Measurements from ENCODE around the gene RARA. TPM values are rescaled to one million over a fixed set of nuclear protein-coding genes. Genes with fewer than 3 reads are reported as not detected.

The RARA gene
- polyA plus RNA-seq, 1 experiment, result 4.9 TPM

DNA sequence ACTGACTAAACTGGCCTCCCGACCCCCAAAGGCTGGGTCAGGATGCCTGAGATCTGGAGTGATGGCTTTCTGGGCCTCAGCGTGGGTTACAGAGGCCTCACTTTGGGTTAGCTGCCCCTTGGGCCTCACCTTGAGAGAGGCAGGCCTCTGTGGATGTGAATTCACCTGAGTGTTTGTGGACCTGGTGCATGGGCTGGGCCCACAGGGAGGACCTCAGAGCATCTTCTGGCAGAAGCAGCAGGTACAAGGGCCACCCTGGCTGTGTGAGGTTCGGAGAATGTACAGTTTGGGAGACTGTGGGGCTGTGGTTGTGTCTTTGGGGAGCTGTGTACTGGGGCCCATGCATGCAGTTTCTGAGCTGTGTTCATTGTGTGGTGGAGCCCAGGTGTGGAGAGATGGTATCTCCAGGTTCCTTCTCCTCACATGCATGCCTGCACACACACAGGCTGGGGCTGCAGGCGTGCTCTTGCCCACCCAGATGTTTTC lies 18.3 kb downstream of the RARA start:
- DNase-seq (ENCODE audit: low read depth, low spot score), result no peak
- Histone ChIP-seq H3K4me3 (ENCODE audit: low read depth, low read length) (no peak overlapping the region), H3K27ac (ENCODE audit: low read depth, low read length) (no peak overlapping the region), H3K9me3 (ENCODE audit: control insufficient read depth, insufficient read depth, low read length) (no peaks in the 10 kb centered on the region; the same call in 1 of the 2 replicates), H3K27me3 (ENCODE audit: control insufficient read depth, insufficient read depth, low read length) (no peaks in the 10 kb centered on the region)
- POLR2A ChIA-PET, result interaction anchor here (0.7 kb wide), 1 partner anchor 19 kb away, joined by 3 read pairs; no protein-coding TSS in a partner anchor
- TF ChIP-seq, protein P1, sequence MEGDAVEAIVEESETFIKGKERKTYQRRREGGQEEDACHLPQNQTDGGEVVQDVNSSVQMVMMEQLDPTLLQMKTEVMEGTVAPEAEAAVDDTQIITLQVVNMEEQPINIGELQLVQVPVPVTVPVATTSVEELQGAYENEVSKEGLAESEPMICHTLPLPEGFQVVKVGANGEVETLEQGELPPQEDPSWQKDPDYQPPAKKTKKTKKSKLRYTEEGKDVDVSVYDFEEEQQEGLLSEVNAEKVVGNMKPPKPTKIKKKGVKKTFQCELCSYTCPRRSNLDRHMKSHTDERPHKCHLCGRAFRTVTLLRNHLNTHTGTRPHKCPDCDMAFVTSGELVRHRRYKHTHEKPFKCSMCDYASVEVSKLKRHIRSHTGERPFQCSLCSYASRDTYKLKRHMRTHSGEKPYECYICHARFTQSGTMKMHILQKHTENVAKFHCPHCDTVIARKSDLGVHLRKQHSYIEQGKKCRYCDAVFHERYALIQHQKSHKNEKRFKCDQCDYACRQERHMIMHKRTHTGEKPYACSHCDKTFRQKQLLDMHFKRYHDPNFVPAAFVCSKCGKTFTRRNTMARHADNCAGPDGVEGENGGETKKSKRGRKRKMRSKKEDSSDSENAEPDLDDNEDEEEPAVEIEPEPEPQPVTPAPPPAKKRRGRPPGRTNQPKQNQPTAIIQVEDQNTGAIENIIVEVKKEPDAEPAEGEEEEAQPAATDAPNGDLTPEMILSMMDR (IDR thresholded peaks at IDR 0.05; ENCODE audit: low read depth, low read length), result no peak
- CTCF ChIA-PET, result no interaction called here

DNA sequence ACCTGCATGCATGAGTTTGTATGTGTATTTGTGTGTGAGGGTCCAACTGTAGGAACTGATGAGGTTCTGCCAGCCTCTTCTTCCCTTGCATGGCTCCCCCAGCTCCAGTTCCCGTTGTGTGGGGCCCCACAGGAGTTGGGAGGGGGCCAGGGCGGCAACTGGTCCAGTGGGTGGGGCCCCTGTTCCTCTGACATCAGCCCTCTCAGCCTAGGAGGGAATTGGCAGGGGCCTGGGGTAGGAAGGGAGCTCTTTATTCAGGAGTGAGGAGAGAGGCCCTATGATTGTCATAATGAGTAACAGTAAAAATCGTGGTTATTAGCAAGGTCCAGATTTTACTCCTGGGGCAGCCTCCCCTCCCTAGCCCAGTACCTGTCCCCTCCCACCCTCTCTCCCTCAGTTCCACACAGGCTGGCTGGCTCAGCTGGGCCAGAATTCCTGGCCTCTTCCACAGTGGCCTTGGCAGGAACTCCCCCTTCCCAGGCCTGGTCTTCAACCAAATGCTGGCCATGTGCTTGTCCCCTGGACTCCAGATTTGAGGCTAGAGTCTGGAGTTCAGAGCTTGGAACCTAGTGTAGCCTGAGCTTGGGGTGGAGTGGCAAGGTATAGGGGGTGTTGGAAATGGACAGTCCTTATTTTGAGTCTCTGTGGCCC lies 18.9 kb downstream of the RARA start:
- no peak for DNase-seq (ENCODE audit: low read depth, low spot score)
- ChIA-PET CTCF (no interaction called here), POLR2A (no interaction called here)
- H3K27ac ChIP-seq (ENCODE audit: low read depth, low read length), result no peak overlapping the region
- no peaks in the 10 kb centered on the region for H3K27me3 ChIP-seq (ENCODE audit: control insufficient read depth, insufficient read depth, low read length)
- no peaks in the 10 kb centered on the region; the same call in 1 of the 2 replicates for H3K9me3 ChIP-seq (ENCODE audit: control insufficient read depth, insufficient read depth, low read length)
- no peak overlapping the region for H3K4me3 ChIP-seq (ENCODE audit: low read depth, low read length)
- TF ChIP-seq, protein P1 (IDR thresholded peaks at IDR 0.05; ENCODE audit: low read depth, low read length), result no peak

DNA sequence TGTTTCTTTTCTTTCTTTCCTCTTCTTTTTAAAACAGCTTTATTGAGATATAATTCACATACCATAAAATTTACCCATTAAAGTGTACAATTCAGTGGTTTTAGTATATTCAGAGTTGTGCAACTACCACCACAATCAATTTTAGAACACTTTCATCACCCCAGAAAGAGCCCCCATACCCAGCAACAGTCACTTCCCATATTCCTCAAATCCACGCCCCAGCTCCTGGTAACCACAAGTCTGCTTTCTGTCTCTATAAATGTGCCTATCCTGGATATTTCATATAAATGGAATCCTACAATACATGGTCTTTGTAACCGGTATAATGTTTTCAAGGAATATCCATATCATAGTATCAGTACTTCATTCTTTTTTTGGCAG lies 19.4 kb downstream of the RARA start:
- no peaks in the 10 kb centered on the region; the same call in 1 of the 2 replicates for H3K9me3 ChIP-seq (ENCODE audit: control insufficient read depth, insufficient read depth, low read length)
- H3K4me3 ChIP-seq (ENCODE audit: low read depth, low read length), result no peak overlapping the region
- no peak overlapping the region for H3K27ac ChIP-seq (ENCODE audit: low read depth, low read length)
- CTCF ChIA-PET, result no interaction called here
- TF ChIP-seq, protein P1 (IDR thresholded peaks at IDR 0.05; ENCODE audit: low read depth, low read length), result no peak
- DNase-seq (ENCODE audit: low read depth, low spot score), result no peak
- no peaks in the 10 kb centered on the region for H3K27me3 ChIP-seq (ENCODE audit: control insufficient read depth, insufficient read depth, low read length)
- POLR2A ChIA-PET, result interaction anchor here (0.7 kb wide), 1 partner anchor 70 kb away, joined by 3 read pairs; no protein-coding TSS in a partner anchor

DNA sequence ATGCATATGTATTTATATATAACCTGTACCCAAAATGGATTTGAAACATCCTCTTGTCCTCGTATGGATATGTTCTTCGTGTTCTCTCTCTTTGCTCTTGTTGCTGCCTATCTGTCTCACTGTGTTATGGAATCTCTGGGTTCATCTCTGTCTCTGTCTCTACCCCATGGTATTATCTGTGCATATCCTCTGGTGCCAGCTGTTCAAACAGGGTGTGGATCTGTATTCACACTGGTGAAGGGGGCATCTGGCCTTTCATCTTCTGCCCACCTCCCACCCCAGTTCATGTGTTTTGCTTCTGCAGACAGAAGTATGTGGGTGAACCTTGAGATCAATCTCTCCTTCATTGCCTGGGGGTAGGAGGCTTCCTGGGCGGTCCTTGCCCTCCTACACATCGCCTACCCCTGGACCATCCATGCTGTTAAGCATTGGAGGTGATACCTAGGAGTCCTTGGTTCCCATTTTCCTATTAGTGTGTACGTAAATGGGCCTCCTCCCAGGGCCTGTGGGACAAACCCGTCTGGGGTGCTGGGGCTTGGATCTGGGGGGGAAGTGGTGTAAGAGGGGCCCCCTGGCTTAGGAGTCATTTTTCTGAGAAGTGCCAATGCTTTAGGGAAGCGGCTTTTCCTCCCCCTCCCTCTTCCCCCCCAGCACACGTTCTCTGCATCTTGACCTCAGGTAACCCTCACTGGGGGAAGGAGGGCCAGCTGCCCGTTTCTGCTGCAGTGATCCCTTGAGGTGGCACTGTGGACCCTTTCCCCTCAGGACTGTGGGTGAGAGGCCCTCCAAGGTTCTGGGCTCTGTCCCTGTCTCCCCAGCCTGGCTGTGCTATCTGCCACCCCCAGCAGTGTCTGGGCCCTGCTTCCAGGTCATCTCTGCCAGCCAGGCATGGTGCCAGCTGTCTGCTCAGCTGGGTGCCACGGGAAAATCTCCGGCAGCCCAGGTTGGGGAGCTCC lies 21.1 kb downstream of the RARA start:
- ChIA-PET CTCF (interaction anchor here (0.8 kb wide), 1 partner anchor 11 kb away, joined by 3 read pairs; no protein-coding TSS in a partner anchor), POLR2A (interaction anchor here (0.6 kb wide), 1 partner anchor 13 kb away, joined by 7 read pairs; no protein-coding TSS in a partner anchor)
- no peak for DNase-seq (ENCODE audit: low read depth, low spot score)
- Histone ChIP-seq H3K4me3 (ENCODE audit: low read depth, low read length) (no peak overlapping the region), H3K27ac (ENCODE audit: low read depth, low read length) (no peak overlapping the region), H3K27me3 (ENCODE audit: control insufficient read depth, insufficient read depth, low read length) (no peaks in the 10 kb centered on the region), H3K9me3 (ENCODE audit: control insufficient read depth, insufficient read depth, low read length) (no peaks in the 10 kb centered on the region; the same call in 1 of the 2 replicates)
- TF ChIP-seq, protein P1 (IDR thresholded peaks at IDR 0.05; ENCODE audit: low read depth, low read length), result no peak

Data from AG04450 (cell line).